Activated CD4-positive, alpha-beta T cell treated with anti-CD3 and anti-CD28 coated beads for 24 hours (primary cell): ENCODE data around the gene NDUFB6.
A peak's percentile ranks its signal among the peaks of the same experiment; 100 is the strongest.
"Not testable (repeated sequence)": the region's sequence is repeated elsewhere in the genome, so short reads cannot be mapped to it uniquely, and the experiment has no call there.

Experiments used
- DNase-seq, 2 donors: peaks; one replicate each; pipeline ENCODE4 v3.0.0-alpha.2; 2020; ENCODE audit warnings: low read depth in 2 of 2

The NDUFB6 gene

DNA sequence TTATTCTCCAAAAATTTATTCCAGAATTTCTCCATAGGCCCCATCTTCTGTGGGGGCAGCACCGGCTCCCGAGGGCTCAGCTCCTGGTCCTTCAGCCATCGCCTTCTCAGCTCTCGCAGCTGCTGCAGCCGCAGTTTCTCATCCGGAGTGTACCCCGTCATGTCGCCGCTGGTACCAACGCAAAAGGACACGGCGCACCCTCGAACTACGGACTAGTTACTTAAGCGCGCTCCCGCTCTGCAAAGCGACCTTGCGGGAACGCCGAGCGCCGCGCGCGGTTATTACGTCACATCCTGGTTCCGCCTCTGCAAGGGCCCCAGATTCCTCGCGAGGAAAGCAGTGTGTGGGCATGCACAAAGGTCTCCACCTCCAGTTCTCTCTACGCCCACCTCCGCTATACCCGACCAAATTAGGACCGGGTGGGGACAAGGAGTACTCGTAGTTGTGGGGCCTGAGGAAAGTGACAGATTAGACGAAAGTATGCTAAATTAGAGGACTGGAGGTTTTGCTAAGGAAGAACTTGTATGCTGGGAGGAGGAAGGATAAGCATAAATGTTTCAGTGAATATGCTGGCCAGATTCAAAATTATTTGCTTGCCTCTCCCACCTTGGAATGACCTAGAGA, at the start of gene NDUFB6:
Gene NDUFB6, minus strand, starts transcription at position 260 of the 624 bp plus-strand sequence. Its CDS starts 99 bp downstream, at position 161.
- peak; percentile 90 to 95 for DNase-seq

GRCh38 chr9:32618261-32618660, 45.3 kb upstream of the NDUFB6 start:
- DNase-seq = no peak

DNA sequence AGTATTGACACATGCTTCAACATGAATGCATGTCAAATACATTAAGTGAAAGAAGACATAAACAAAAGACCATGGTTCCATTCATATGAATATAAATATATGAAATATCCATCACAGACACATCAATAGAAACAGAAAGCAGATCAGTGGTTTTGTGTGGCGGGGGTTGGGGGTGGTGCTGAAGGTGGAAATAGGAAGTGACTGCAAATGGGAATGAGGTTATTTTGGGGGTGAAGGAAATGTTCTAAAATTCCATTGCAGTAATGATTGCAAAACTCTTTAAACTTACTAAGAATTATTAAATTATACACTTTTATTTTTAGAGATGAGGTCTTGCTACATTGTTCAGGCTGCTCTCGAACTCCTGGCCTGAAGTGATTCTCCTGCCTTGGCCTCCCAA, 33.9 kb upstream of the NDUFB6 start:
- no peak for DNase-seq

- DNase-seq = no peak
These were observed 31.2 kb upstream of the NDUFB6 start for GRCh38 chr9:32603914-32604852.

DNA sequence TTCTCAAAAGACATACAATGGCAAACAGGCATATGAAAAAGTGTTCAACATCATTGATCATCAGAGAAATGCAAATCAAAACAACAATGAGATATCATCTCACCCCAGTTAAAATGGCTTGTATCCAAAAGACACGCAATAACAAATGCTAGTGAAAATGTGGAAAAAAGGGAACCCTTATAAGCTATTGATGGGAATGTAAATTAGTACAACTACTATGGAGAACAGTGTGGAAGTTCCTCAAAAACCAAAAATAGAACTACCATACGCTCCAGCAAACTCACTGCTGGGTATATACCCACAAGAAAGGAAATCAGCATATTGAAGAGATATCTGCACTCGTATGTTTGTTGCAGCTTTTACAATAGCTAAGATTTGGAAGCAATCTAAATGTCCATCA, 26.1 kb upstream of the NDUFB6 start:
- not testable (repeated sequence) for DNase-seq

DNA sequence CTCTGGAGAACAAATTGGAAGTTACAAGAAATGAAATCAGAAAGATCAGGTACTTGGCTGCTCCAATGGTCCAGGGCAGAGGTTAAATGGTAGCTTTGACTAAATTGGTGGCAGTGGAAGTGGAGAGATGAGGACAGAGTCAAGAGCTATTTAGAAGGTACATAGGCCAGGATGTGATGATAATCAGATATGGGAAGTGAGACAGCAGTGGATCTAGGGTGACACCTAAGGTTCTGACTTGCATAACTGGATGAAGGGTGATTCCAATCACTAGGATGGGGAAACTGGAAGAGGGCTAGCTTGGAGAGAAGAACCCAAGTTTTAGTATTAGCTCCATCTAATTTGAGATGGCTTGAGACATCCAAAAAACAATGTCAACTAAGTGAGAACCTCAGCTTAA, 24.0 kb upstream of the NDUFB6 start:
- no peak for DNase-seq

DNA sequence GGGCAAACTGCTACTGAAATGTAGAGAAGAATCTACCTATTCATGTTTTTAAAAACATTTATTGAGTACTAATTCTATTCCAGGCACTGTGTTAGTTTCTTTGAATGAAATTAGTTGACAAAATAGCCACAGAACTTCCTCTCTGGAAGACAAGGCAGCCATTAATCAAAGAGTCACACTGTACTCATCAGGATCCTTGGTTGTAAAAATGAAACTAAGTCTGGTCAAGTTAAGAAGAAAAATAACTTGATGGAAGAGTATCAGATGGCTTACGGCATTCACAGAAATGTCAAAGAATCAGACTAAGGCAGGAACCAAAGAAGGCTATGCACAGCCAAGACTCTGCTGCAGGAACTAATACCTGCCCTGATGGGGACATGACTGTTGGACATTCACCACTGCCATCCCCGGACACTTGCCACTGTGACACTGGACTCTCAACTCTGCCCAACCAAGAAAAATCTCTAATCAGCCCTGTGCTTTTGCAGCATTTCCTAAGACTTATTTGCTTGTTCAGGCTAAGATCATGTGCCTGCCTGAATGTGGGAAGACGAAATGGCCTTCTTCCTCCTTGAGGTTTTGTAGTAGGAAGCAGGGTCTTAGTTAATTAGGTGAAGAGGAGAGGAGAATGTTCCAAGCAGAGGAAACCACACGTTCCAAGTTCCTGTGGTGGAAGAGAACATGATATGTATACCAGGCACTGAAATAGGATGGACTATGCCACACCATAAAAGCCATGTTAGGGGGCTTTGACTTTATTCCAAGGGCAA, 23.3 kb upstream of the NDUFB6 start:
- DNase-seq = no peak

DNA sequence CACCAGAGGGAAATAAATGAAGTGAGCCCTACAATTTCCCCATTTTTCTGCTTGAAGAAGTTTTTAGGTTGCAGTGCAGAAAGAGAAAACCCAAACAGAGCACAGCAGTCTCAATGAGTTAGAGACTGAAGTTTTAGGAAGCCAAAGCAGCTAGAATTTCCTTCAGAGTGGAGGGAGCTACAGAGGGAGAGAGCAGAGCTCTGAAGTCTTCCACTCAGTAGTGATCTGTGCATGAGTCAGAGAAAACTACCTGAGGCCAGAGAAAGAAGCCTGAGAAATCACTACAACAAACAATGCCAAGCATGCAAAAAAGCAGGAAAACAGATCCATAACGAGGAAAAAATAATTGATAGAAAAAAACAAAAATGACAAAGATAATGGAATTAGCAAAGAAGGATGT, 17.9 kb upstream of the NDUFB6 start:
- DNase-seq = no peak

- no peak for DNase-seq
These were observed 17.5 kb upstream of the NDUFB6 start for GRCh38 chr9:32590476-32590875.

- DNase-seq = no peak
These were observed 16.2 kb upstream of the NDUFB6 start for GRCh38 chr9:32589083-32589723.

- DNase-seq = no peak
These were observed 14.9 kb upstream of the NDUFB6 start for GRCh38 chr9:32587901-32588300.

DNA sequence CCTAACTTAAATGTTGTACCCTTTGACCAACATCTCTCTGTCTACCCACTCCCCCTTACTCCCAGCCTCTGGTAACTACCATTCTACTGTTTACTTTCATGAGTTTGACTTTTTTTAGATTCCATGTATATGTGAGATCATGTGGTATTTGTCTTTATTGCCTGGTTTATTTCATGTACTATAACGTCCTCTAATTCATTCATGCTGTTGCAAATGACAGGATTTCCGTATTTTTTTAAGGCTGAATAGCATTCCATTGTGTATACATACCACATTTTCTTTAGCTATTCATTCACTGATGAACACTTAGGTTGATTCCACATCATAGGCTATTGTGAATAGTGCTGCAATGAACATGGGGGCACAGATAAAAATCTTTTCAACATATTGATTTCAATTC, 11.8 kb upstream of the NDUFB6 start:
- DNase-seq = no peak

DNA sequence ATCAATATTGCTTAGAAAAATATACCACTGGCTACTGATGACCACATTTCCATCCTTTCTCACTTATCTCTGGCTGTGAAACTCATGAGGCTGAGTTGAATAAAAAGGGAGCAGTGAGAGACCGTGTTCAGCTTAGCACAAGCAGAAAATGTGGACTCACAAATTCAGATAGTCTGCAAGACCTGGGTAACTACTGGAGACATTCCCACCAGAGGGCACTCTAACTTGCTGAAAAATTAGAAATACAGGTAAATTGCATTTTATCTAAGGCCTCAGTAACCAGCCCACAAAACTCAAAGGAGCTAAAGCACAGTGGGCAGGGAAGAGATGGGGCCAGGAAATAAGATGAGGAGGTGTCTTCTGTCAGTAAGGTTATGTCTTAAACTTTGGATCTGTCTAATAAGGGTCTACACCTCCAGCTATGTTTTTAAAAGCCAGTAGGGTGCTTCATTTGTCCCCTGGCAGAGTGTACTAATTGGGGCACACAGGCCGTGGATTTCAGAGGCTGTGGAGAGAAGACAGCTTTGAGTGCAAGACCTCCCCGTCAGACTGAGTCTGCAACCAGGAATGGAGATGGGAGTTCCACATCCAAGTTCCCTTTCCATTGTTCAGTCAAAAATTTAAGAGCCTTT, 8.7 kb upstream of the NDUFB6 start:
- peak in 1 of 2 donors; percentile 10 for DNase-seq

GRCh38 chr9:32580631-32581300, 7.8 kb upstream of the NDUFB6 start:
- no peak for DNase-seq

GRCh38 chr9:32579706-32580331, 6.9 kb upstream of the NDUFB6 start:
- peak; percentile 72 to 73 for DNase-seq

GRCh38 chr9:32578976-32579375, 6.0 kb upstream of the NDUFB6 start:
- no peak for DNase-seq

- no peak for DNase-seq
These were observed 4.4 kb upstream of the NDUFB6 start for GRCh38 chr9:32577316-32577715.

DNA sequence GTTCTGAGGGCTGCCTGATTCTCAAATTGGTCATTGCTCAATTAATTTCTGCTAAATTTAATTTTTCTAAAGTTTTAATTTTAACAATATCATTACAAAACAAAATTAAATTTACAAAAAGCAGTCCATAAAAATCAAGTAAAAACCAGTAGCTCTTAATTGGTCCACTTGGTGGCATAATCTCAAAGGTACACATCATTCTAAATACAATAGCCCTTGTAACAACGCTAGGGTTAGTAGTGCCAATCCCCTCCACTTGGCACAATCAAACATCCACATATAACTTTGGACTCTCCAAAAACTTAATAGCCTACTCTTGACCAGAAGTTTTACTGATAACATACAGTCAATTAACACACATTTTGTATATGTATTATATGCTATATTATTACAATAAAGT, 1.9 kb upstream of the NDUFB6 start:
- DNase-seq = no peak

DNA sequence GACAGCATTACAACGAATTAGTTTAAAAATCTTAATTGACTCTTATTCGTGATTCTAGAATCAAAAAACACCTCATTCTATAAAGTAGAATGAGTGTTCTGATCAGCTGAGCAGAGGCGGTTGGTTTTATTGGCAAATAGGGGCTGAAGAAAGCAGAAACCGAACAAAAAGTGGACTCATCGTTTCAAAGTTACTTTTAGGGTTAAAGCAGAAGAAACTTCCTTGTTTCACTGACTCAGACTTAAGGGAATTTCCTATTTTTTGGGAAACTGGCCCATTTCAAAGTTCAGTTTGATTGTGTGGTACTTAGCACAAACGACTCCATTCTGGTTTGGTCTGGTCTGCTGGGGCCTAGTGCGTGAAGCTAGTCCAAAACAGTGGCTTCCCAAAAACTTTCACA, 862 bp upstream of the NDUFB6 start:
- DNase-seq = no peak
